Renal cortex interstitium (tissue), 11 donors: ENCODE data around the gene TENT4B. TPM values are rescaled to one million over a fixed set of nuclear protein-coding genes. Genes with fewer than 3 reads are reported as not detected.

Experiments
- DNase-seq, 11 donors: peaks; one replicate each; pipeline ENCODE4 v3.0.0-alpha.2; 2013; ENCODE audit warnings: low read depth in 9 of 11, low spot score in 4 of 11; ENCODE audit errors: extremely low read depth in 1 of 11
- polyA plus RNA-seq, 3 donors: library from polyadenylated mRNA; unstranded; fragments of 120-200 nt; gene quantifications; one replicate each; pipeline ENCODE4 v1.2.1, GENCODE V29; 2013; ENCODE audit not compliant: insufficient read length in 3 of 3

Gene TENT4B
- polyA plus RNA-seq, 3 donors: 14.4 to 17.1 (median 15.9) TPM

DNA sequence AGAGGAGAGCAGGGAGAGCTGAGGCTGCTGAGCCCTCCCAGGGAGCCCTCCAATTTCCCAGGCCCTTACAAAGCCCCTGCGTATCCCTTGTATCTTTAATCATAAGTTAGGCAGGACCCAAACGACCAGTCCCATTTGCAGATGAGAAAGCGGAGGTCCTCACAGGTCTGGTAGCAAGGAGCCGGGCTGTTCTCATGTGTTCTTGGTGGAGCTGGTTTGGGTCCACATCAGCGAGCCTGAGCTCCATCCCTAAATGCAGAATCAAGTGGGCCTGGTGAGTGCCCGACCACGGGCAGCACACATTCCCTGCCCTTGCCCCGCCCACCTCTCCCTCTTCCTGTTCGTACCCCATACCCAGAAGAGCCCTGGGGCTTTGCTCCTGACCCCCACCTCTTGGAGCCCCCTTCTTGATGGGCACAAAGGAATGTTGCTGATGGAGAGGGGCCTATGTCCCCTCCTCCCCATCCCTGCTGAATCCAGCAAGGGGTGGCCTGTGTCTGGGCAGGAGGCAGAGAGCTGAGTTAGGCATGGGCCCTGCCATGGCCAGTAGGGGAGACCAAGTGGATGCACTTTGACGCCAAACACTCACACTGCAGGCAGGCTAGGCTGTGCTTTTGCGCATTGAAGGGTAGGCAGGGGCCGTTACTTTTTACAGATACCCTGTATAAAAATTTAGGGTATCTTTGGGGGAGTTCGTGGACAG, 95.0 kb downstream of the TENT4B start:
- DNase-seq: no peak

DNA sequence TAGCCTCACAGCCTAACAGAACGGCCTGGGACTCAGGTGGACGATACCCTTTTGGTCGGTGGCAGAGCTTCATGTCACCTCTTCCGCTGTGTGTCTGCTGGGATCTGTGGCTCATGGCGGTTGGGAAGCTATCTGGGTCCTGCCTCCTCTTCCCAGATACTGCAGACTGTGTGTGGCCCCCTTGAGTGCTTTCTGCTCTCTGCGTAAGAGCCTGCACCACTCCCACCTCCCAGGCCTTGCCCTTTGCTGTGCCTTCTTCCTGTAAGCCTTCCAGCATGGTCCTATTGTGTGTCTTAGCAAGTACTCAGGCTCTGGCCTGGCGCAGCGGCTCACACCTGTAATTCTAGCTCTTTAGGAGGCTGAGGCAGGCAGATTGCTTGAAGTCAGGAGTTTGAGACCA, 95.7 kb downstream of the TENT4B start:
- no peak for DNase-seq

DNA sequence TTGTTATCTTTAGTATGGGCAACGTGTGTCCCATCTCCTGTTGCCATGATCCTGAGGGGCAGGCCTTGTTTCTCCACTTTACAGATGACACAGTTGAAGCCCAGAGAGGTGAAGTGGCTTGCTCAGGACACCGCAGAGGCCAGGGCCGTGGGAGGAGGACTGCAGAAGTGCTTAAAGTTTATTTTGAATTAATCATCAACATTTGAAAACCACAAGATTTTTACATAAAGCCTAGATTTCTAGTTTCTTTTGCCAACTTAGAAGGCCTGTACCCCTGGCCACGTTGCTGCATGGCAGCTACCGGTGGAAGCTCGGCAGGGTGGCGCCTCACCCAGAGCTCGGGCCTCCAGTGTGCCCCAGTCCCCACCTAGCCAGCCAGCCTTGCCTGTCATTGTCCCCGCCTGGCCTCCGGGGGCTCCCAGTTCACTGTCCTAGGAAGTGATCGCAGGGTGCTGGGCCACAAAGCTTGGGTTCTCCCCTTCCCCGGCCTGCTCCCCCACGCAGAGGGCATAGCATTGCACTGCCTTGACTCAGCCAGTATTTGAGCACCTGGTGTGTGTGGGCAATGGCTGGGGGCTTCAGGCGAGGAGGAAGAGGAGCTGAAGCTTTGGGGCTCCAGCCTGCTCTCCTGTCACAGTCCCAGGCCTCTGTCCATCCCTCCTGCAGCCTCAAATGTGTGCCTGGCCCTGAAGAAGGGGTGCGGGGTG, 98.4 kb downstream of the TENT4B start:
- no peak for DNase-seq

DNA sequence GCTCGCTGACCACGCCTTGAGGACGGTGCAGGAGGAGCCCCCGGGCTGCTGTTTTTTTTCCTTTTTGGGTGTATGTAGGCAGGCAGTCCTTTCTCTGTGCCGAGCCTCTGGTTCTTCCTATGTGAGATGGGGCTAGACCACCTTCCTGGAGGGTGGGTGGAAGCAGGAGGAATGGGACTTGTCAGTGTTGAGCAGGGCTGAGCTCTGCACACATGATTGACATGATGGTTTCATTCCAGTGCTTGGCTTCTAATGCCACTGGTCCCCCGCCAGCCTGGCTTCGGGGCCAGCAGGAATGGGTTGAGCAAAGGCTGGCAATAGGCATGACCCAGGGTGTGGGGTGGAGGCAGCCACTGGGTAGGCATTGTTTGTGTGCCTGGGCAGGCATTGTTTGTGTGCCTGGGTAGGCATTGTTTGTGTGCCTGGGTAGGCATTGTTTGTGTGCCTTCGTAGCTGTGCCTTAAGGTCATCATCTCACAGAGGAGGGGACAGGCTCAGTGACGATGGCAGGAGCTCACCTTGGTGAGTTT, 99.0 kb downstream of the TENT4B start:
- DNase-seq: no peak

DNA sequence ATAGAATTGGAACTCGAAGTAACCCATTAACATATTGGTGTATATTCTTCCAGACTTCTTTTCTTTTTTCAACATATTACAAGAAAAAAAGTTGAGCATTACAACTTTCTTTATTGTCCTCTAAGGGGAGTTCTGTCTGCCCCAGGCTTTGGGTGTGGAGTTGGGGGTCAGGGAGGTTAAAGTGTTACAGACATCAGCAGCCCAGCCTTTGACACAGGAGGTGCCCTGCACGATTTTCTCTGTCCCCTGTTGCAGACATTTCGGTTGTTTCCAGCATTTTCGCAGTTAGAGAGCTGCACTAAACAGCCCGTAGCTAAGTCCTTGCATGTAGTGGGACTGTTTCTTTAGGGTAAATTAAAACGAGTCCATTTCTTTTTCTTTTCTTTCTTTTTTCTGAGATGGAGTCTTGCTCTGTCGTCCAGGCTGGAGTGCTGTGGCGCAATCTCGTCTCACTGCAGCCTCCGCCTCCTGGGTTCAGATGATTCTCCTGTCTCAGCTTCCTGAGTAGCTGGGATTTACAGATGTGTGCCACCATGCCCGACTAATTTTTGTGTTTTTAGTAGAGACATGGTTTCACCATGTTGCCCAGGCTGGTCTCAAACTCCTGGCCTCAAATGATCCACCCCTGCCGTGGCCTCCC, 99.9 kb downstream of the TENT4B start:
- no peak for DNase-seq

DNA sequence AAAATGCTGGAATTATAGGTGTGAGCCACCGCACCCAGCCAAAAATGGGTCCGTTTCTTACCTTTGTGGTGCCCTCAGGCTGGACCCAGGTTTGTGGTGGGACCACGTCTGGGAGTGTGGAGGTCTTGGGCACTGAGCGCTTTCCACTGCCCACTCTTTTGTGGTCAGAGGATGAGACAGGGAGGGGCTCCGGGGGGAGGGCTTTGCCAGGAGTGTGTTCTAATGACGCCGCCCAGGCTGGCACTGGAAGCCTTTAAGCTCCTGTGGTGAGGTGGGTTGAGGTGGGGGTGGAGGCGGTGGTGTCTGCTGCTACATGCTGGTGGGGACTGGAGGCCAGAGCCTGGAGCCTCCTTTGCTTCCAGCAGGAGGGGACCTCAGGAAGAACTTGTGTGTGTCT, 100.4 kb downstream of the TENT4B start:
- no peak for DNase-seq

DNA sequence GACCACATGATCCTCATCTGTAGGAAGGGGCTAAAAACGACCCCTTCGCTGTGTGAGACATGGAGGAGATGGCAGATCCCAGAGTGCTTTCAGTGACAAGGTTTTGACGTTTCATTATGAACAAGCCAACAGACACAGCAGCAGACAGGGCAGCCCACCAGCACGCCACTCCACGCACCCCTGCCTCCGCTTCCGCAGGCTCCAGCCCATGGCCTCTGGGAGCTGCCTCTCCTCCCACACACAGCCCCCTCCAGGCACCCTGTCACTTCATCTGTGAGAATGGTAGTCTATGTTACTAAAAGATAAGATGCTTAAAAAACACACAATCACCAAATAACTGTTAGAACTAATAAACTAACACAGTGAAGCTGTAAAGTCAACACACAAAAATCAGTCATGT, 101.0 kb downstream of the TENT4B start:
- no peak for DNase-seq

DNA sequence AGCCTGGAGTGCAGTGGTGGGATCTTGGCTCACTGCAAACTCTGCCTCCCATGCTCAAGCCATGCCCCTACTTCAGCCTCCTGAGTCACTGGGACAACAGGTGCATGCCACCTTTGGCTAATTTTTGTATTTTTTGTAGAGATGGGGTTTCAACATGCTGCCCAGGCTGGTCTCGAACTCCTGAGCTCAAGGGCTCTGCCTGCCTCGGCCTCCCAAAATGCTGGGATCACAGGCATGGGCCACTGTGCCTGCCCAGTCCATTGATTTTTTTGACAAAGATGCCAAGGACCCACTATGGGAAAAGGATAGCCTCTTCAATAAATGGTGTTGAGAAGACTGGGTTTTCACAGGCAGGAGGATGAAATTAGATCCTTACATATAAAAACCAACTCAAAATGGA, 102.4 kb downstream of the TENT4B start:
- DNase-seq: no peak

DNA sequence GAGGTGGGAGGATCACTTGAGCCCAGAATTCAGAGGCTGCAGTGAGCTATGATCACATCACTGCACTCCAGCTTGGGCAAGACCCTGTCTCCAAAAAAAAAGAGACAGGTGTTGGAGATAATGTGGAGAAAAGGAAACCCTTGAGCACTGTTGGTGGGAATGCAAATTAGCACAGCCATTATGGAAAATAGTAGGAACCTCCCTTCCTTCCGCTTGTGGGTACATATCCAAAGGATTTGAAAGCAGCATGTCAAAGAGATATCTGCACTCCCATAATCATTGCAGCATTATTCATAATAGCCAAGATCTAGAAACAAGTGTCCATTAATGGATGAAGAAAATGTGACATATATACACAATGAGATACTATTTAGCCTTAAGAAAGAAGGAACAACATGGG, 103.5 kb downstream of the TENT4B start:
- DNase-seq: no peak

DNA sequence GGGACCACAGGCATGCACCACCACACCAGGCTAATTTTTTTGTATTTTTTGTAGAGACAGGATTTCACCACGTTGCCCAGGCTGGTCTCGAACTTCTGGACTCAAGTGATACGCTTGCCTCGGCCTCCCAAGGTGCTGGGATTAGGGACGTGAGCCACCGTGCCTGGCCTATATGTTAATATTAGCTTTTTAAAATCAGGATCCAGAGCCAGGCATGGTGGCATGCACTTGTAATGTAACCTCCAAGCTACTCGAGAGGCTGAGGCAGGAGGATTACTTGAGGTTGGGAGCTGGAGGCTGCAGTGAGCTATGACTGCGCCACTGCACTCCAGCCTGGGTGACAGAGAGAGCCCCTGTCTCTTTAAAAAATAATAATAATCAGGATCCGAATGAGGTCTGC, 104.8 kb downstream of the TENT4B start:
- no peak for DNase-seq

DNA sequence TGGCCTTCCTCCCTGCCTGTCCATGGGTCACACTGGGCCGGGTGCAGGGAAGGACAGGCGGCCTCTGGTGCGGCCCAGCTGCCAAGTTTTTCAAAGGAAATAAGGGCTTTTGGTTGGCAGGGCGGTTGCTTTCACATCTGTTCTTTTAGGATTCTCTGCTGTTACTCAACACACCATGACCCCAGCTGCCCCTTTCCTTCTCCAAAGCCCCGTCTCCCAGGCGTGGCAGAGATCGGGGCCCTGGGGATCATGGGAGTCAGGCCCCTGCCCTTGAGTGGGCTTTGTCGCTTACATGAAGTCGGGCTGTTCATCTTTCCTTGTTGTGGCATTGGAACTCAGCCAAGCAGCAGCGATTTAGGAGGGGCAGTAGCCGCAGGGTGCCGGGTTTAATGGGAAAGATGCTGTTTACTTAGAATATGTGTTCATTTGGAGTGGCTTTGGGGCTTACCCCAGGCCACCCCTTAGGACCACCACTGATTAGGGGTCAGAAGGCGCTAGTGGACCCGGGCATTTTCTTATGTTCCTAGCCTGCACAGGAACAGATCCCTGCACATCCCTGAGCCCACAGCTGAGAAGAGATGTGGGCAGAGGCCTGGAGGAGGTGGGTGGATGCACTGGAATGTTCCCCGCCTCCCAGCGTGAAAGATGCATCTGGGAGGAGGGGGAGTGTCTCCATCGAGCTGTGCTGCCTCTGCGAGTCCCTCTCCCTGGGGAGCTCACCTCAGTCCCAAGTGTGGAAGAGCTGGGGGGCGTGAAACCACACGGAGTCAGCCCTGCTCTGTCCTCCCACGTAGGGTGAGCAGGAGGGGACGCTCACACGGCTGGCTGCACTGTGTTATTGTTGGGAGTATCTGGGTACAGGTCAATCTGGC, 106.5 kb downstream of the TENT4B start:
- DNase-seq: no peak

DNA sequence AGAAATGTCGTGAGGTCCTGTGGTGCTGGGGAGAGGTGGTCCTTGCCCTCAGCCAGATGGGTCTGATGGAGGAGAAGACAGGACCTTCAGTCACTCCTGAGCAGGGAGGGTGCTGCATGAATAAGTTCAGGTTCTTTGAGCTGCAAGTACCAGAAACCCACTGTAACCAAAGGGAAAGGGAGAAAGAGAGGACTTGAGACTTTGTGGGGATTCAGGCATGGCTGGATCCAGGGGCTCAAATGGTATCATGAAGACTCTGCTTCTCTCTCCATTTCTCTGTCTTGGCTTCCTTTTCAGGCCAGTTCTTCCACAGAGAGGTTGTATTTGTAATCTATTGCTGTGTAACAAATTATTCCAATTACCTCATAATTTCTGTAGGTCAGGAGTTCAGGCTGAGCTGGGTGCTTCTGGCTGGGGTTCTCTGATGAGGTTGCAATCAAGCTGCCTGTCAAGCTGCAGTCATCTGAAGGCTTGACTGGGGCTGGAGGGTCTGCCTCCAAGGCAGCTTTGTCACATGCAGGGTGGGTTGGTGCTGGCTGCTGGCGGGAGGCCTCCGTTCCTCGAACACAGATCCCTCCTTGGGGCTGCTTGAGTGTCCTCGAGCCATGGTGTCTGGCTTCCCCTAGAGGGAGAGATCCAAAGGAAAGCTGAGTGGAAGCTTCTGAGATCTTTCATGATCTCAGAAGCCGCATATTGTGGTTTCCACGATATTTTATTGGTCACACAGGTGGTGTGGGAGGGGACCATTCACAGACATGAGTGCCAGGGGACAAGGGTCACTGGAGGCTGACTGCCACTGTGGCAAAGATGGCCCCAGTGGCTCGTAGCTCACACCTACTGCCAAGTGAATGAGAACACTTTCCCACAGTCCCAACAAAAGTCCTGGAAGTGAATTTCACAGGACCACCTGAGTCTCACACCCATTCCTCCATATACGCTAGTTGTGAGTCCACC, 107.4 kb downstream of the TENT4B start:
- no peak for DNase-seq

DNA sequence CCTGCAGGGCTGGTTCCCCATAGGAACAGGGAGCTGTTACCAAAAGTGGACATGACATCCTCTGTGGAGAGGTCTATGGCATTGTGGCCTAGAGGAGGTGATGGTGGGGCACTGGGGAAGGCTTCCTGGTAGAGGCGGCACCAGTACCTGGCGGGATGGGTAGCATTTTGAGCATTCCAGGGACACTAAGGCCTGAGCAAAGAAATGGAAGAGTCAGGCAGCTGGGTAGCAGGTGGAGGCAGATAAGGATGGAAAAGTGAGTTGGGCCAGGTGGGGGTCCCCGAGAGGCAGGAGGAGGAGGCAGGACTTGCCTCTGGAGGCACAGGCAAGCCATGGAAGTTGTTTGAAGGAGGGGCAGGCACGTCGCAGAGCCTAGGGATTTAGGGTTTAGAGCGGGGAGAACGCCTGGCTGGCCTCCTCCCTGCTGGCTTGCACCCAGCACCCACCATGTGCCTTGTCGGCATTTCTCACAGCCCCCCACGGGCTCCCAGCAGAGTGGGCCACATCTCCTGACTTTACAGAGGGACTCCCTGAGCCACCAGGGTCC, 108.1 kb downstream of the TENT4B start:
- no peak for DNase-seq

DNA sequence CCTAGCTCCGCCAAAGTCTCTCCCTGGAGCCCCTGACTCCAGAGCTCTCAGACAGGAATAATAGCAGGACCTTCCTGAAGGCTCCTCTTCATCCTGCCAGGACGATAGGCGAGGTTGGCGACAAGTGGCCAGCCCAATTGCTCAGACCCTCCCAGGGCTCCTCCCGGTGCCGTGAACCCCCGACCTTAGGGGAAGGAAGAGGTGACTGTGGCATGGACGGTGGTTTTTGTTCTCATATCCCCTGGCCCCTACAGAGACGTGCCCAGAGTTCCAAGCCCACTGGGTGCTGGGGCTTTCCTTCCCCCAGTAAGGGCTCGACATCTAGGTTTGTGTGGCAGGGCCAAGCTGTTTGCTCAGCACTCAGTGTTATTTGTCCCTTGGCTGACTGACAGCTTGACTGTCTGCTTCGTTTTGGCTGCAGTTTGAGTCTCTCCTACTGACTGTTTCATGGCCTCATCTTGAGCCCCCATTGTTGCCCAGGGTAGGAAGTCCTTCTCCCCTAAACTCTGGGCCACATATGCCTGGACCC, 108.7 kb downstream of the TENT4B start:
- DNase-seq: no peak

DNA sequence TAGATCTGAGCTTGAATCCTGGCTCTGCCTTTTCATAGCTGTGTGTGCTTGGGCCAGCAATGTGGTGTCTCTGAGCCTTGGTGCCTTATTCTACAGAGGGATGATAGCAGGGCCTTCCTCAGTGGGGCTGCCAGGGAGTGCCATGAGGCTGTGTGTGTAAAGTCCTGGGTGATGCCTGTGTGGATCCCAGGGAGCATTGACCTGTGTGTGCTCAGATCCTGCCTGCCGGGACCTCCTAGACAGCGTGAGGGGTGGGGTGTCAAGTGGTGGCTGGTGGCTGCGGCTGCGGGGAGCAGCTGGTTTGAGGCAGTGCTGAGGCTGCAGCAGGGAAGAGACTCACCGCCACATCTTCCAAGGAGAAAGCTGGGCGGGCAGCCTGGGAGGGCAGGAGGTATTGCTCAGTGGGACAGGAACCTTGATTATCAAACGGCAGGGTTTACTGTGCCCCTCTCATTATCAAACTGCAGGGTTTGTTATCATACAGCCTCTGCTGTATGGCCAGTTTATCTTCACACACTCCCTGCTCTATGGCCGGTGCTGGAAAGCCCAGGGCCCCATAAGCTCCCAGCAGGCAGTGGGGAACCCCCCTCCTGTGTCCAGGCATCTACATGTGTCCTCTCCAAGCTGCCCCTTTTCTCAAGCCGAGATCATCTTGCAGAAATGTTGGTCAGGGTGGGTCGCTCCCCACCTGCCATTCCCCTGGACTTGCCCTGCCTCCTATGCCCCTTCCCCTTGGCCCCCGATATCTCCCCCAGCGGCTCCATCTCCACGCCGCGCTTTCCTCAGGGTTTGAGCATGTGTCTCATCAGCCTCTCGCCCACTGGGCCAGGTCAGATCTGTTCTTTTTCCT, 110.2 kb downstream of the TENT4B start:
- DNase-seq: no peak

DNA sequence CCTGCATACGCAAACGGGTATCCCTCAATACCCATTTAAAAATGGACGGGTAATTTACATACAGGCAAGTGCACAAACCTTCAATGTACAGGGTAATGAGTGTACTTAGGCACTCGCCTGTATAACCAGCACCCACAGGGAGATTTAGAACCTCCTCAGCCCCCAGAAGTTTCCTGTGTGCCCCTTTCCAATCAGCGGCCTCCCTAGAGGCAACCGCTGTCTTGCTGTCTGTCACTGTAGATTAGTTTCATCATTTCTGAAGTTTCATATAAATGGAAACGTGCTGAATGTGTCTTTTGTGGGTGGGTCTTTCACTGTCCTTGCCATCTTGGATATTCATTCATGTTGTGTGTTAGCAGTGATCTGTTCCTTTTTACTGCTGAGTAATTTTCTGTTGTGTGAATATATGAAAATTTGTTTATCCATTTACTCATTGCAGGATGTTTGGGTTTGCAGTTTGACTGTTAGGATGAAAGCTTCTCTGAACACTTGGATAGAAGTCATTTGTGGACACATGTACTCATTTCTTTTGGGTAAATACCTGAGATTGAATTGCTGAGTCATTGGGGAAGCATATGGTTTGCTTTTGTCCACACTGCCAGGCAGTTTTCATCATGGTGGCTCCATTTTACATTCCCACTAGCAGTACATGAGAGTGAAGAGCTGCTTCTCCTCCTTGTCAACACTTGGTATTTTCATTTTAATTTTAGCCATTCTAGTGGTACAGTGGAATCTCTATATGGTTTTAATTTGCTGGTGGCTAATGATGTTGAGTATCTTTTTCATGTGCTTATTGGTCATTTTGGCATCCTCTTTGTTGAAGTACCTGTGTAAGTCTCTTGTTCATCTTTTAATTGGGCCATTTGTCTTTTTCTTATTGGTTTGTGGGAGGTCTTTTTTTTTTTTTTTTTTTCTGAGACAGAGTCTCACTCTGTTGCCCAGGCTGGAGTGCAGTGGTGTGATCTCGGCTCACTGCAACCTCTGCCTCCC, 111.1 kb downstream of the TENT4B start:
- no peak for DNase-seq
